Uterus (tissue), 2 donors: ENCODE measurements around the gene RNF26.

Experiments used
- POLR2A ChIP-seq, 2 donors: fragments of 450-650 bp; IDR thresholded peaks; one replicate each; pipeline ENCODE4 v1.6.1; 2016; ENCODE audit warnings: antibody characterized with exemption in 2 of 2, mild to moderate bottlenecking in 1 of 2, moderate library complexity in 1 of 2
- TF ChIP-seq, protein P1 (sequence below), 4 experiments: fragments of 200-600 bp in 2 of 4; fragments of 450-650 bp in 2 of 4; sonication (generic) in 2 of 4; IDR thresholded peaks; one replicate each; pipeline ENCODE4 v1.5.1; 2016 to 2019; ENCODE audit warnings: antibody characterized with exemption in 4 of 4, mild to moderate bottlenecking in 2 of 4, moderate library complexity in 1 of 4

DNA sequence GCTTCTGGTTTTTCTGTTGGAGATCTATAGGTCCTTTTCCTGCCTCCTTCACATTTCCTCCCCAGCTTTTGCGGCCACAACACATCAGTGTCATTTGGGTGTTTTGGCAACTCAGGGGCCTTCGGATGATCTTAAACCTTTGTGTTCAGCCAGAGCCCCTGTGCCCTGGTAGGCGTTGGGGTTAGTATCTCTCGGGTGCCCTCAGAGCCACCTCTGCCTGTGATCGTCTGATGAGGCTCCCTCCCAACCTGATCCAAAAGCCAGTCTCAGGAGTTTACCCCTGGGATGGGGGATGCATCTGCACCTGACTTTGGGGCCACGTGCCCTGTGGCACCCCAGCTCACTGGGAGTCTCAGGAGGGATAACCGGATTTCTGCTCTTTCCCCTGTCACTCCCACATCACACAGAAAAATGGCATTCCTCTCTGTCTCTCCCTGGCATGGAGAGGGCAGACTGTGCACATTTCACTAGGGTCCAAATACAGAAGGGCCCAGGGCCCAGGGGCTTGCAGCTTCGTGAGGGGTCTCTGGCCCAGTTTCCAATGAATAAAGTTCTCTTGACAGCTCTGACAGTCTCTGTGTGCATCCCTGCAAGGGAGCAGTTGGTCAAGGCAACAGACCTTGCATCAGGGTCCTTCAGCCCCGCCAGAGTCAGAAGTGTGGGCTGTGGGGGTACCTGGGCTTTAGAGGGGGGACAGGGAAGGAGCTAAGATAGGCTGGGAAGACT, 2.6 kb downstream of the RNF26 start:
- TF ChIP-seq, protein P1, sequence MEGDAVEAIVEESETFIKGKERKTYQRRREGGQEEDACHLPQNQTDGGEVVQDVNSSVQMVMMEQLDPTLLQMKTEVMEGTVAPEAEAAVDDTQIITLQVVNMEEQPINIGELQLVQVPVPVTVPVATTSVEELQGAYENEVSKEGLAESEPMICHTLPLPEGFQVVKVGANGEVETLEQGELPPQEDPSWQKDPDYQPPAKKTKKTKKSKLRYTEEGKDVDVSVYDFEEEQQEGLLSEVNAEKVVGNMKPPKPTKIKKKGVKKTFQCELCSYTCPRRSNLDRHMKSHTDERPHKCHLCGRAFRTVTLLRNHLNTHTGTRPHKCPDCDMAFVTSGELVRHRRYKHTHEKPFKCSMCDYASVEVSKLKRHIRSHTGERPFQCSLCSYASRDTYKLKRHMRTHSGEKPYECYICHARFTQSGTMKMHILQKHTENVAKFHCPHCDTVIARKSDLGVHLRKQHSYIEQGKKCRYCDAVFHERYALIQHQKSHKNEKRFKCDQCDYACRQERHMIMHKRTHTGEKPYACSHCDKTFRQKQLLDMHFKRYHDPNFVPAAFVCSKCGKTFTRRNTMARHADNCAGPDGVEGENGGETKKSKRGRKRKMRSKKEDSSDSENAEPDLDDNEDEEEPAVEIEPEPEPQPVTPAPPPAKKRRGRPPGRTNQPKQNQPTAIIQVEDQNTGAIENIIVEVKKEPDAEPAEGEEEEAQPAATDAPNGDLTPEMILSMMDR (IDR thresholded peaks at IDR 0.05) = no peak
- no peak for TF ChIP-seq POLR2A (IDR thresholded peaks at IDR 0.05)
